Hepatocyte (in vitro differentiated cells): ENCODE data around the gene CDC42BPG. TPM values are rescaled to one million over a fixed set of nuclear protein-coding genes. Genes with fewer than 3 reads are reported as not detected.
A peak's percentile ranks its signal among the peaks of the same experiment; 100 is the strongest.

Experiments
- DNase-seq: peaks from one replicate; pipeline ENCODE4 v3.0.0-alpha.2; 2016; ENCODE audit warnings: low spot score
- H2AFZ ChIP-seq: fragments of 200-600 bp; sonication (generic); 2 replicates; pipeline ENCODE4 v1.6.0; 2016; ENCODE audit warnings: antibody characterized with exemption, mild to moderate bottlenecking
- H3K27ac ChIP-seq: fragments of 200-600 bp; sonication (generic); 2 replicates; pipeline ENCODE4 v1.5.1; 2016; ENCODE audit warnings: mild to moderate bottlenecking
- H3K27me3 ChIP-seq: fragments of 200-600 bp; sonication (generic); 2 replicates; pipeline ENCODE4 v1.6.1; 2016
- H3K36me3 ChIP-seq: fragments of 200-600 bp; sonication (generic); replicated peaks from 2 replicates; pipeline ENCODE4 v1.5.1; 2016; ENCODE audit warnings: low read depth; ENCODE audit not compliant: insufficient read depth
- H3K4me1 ChIP-seq: fragments of 200-600 bp; sonication (generic); 2 replicates; pipeline ENCODE4 v1.5.1; 2016; ENCODE audit warnings: mild to moderate bottlenecking, moderate library complexity; ENCODE audit not compliant: insufficient read depth
- H3K4me2 ChIP-seq: fragments of 200-600 bp; sonication (generic); 2 replicates; pipeline ENCODE4 v1.6.0; 2016
- H3K4me3 ChIP-seq: fragments of 200-600 bp; sonication (generic); 2 replicates; pipeline ENCODE4 v1.5.1; 2016; ENCODE audit warnings: mild to moderate bottlenecking
- H3K79me2 ChIP-seq: fragments of 200-600 bp; sonication (generic); 2 replicates; pipeline ENCODE4 v1.6.0; 2017; ENCODE audit warnings: mild to moderate bottlenecking
- H3K9me2 ChIP-seq: fragments of 200-600 bp; sonication (generic); replicated peaks from 2 replicates; pipeline ENCODE4 v1.6.0; 2017; ENCODE audit warnings: mild to moderate bottlenecking; ENCODE audit not compliant: insufficient read depth
- H3K9me3 ChIP-seq: fragments of 200-600 bp; sonication (generic); 2 replicates; pipeline ENCODE4 v1.5.1; 2016; ENCODE audit warnings: low read depth, mild to moderate bottlenecking
- H4K20me1 ChIP-seq: fragments of 200-600 bp; sonication (generic); 2 replicates; pipeline ENCODE4 v1.6.0; 2016; ENCODE audit warnings: mild to moderate bottlenecking; ENCODE audit not compliant: insufficient read depth, poor library complexity, severe bottlenecking
- CTCF ChIP-seq: fragments of 200-600 bp; sonication (generic); IDR thresholded peaks from 2 replicates; pipeline ENCODE4 v1.5.1; 2016; ENCODE audit warnings: antibody characterized with exemption, mild to moderate bottlenecking; ENCODE audit not compliant: poor library complexity
- EZH2 ChIP-seq: fragments of 200-600 bp; sonication (generic); IDR thresholded peaks from 2 replicates; pipeline ENCODE4 v1.6.1; 2016; ENCODE audit warnings: antibody characterized with exemption, mild to moderate bottlenecking, borderline replicate concordance
- EZH2phosphoT487 ChIP-seq: fragments of 200-600 bp; sonication (generic); IDR thresholded peaks from one replicate; pipeline ENCODE4 v1.6.1; 2018; ENCODE audit warnings: antibody characterized with exemption, mild to moderate bottlenecking, low read depth, moderate library complexity; ENCODE audit not compliant: unreplicated experiment, severe bottlenecking
- WGBS: methylation state at CpG from one replicate; pipeline ENCODE4 v1.1.6; 2016; ENCODE audit warnings: low lambda C conversion rate; ENCODE audit errors: missing lambda C conversion rate; 5-methylcytosine and 5-hydroxymethylcytosine counted together
- polyA plus RNA-seq: library from polyadenylated mRNA; unstranded; fragments of >200 nt; fragmentation: Nextera tagmentation; extraction: Ambion mirVana; gene quantifications from 2 replicates; pipeline ENCODE4 v1.2.1, GENCODE V29; 2016
- total RNA-seq: library from RNA; depleted of rRNA; stranded (reverse); fragments of >200 nt; gene quantifications from 2 replicates; pipeline ENCODE4 v1.2.3, GENCODE V29; 2014

CDC42BPG gene
- total and polyA plus RNA-seq, 2 experiments from 2014 or later, result 3.1 to 8.4 TPM

GRCh38 chr11:64858467-64859263 lies 14.2 kb upstream of the CDC42BPG start:
- DNase-seq, result no peak
- 94% methylated on average over 19 of the region's 19 CpGs for WGBS
- peaks cover 69% of the 10 kb centered on the region for H3K79me2 ChIP-seq
- H3K9me3 ChIP-seq, result no peaks in the 10 kb centered on the region
- H3K36me3 ChIP-seq, result no peaks in the 10 kb centered on the region
- no peaks in the 10 kb centered on the region for H3K27me3 ChIP-seq
- no peaks in the 10 kb centered on the region for H3K9me2 ChIP-seq
- H3K4me2 ChIP-seq, result no peak overlapping the region
- H3K27ac ChIP-seq, result no peak overlapping the region
- no peak overlapping the region for H2AFZ ChIP-seq
- TF ChIP-seq EZH2phosphoT487 (no peak), EZH2 (no peak), CTCF (no peak)
- no peak overlapping the region for H3K4me3 ChIP-seq
- H4K20me1 ChIP-seq, result peaks cover 4% of the 10 kb centered on the region
- peaks cover 42% of the 10 kb centered on the region for H3K4me1 ChIP-seq

GRCh38 chr11:64857485-64857884 lies 13.0 kb upstream of the CDC42BPG start:
- no peaks in the 10 kb centered on the region for H3K36me3 ChIP-seq
- H3K27me3 ChIP-seq, result no peaks in the 10 kb centered on the region
- DNase-seq, result no peak
- TF ChIP-seq EZH2phosphoT487 (no peak), CTCF (no peak), EZH2 (no peak)
- peaks cover 57% of the 10 kb centered on the region for H3K79me2 ChIP-seq
- H2AFZ ChIP-seq, result no peak overlapping the region
- no peak overlapping the region for H3K4me3 ChIP-seq
- no peaks in the 10 kb centered on the region for H3K9me2 ChIP-seq
- 95% methylated on average over 6 of the region's 6 CpGs for WGBS
- peak overlapping the region; percentile 93 for H3K27ac ChIP-seq
- no peak overlapping the region for H3K4me2 ChIP-seq
- H4K20me1 ChIP-seq, result no peaks in the 10 kb centered on the region
- H3K4me1 ChIP-seq, result peaks cover 30% of the 10 kb centered on the region
- no peaks in the 10 kb centered on the region for H3K9me3 ChIP-seq

DNA sequence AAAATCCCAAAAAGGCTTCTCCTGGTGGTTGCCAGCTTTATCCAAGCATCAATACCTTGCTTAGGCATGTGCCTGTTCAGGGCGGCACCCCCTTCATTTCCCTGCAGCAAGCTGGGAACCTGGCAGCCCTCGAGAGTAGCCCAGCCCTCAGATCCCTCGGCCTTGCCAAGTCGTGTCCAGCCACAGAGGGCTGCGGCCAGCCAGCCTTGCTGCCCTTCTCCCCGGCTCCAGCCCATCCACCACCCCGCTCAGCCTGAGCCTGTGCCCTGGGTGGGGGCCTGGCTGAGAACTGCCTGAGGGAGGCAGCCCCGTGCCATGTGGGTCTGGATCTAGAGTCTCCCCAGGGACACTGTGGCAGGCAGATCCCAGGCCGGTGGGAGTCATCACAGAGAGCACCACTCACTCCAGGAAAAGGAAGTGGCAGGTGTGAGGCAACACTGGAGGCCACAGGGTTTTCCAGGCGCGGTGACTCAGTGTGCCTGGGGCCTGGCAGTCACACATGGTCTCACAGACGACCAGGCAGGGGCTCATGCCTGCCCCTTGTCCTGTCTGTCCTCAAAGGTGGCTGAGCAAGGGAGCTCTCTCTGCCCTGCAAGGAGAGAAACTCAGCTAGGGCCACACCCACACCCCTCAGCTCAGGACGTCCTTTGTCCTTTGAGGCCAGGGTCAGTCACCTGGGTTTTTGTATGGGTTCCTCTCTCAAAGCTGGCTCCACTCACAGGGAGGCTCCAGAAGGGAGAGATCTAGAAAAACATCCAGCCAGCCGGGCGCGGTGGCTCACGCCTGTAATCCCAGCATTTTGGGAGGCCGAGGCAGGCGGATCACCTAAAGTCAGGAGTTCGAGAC lies 12.2 kb upstream of the CDC42BPG start:
- Histone ChIP-seq H4K20me1 (no peaks in the 10 kb centered on the region), H3K4me2 (no peak overlapping the region), H3K4me1 (peaks cover 30% of the 10 kb centered on the region)

More for the DNA sequence above, 12.2 kb upstream of the CDC42BPG start:
- DNase-seq, result peak; percentile 80
- Histone ChIP-seq H3K79me2 (peaks cover 49% of the 10 kb centered on the region), H3K9me3 (no peaks in the 10 kb centered on the region), H3K4me3 (no peak overlapping the region), H3K27ac (peak overlapping the region; percentile 93), H3K9me2 (no peaks in the 10 kb centered on the region), H3K27me3 (no peaks in the 10 kb centered on the region), H3K36me3 (no peaks in the 10 kb centered on the region), H2AFZ (no peak overlapping the region)
- WGBS, result 83% methylated on average over 20 of the region's 20 CpGs
- TF ChIP-seq EZH2phosphoT487 (no peak), CTCF (no peak), EZH2 (no peak)
